NB4 (cell line): Measurements from ENCODE around the gene IKBKE.

ENCODE experiments used
- DNase-seq: peaks from one replicate; pipeline ENCODE4 v3.0.0; 2010; ENCODE audit warnings: low read depth
- H3K4me3 ChIP-seq: one replicate; pipeline ENCODE4 v1.5.1; 2011; ENCODE audit warnings: mild to moderate bottlenecking, low read depth, low read length, moderate library complexity
- MYC ChIP-seq: IDR thresholded peaks from 2 replicates; pipeline ENCODE4 v1.6.1; 2011; ENCODE audit warnings: low read depth, low read length
- POLR2A ChIP-seq: IDR thresholded peaks from 2 replicates; pipeline ENCODE4 v1.6.1; 2011; ENCODE audit warnings: mild to moderate bottlenecking; ENCODE audit not compliant: insufficient read length; ENCODE audit errors: extremely low read depth
- TF ChIP-seq, protein P1 (sequence below): IDR thresholded peaks from one replicate; pipeline ENCODE4 v1.5.1; 2012; ENCODE audit warnings: low read depth, low read length
- TF ChIP-seq, protein P2 (sequence below): IDR thresholded peaks from 2 replicates; pipeline ENCODE4 v1.6.1; 2011; ENCODE audit warnings: low read depth, low read length

Gene IKBKE

DNA sequence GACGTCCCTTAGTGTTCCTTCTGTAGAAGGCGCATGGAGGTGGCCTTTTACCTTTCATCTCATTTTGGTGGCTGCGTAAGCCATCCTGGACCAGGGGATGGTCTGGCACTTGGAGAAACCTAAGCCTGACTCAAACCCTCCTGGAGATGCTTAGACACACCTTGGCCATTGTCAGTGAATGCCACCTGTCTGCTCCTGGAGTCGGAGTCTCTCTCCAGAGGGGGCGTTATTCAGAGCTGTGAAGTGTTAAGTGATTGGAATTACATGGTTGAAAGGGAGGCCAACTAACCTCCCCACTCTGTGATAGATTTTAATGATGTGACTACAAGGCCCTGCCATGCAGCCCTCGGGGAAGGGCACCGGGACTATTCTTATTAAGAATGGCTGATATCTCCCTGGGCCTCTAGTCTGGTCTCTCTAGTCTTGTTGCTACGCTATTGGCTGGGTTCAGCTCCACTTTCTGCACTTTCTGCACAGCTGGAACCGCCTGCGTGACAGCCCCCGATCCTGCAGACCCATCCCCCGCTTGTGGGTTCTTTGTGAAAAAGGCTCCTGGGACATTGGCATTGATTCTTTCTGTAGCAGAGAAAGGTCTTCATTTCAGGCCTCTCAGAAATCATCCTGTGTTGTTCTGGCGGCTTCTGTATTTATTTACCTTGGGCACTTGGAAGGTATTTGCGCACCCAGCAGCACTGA, 41.2 kb downstream of the IKBKE start:
- H3K4me3 ChIP-seq, result no peak overlapping the region
- DNase-seq, result no peak
- TF ChIP-seq MYC (no peak), POLR2A (no peak)
- TF ChIP-seq, protein P1, sequence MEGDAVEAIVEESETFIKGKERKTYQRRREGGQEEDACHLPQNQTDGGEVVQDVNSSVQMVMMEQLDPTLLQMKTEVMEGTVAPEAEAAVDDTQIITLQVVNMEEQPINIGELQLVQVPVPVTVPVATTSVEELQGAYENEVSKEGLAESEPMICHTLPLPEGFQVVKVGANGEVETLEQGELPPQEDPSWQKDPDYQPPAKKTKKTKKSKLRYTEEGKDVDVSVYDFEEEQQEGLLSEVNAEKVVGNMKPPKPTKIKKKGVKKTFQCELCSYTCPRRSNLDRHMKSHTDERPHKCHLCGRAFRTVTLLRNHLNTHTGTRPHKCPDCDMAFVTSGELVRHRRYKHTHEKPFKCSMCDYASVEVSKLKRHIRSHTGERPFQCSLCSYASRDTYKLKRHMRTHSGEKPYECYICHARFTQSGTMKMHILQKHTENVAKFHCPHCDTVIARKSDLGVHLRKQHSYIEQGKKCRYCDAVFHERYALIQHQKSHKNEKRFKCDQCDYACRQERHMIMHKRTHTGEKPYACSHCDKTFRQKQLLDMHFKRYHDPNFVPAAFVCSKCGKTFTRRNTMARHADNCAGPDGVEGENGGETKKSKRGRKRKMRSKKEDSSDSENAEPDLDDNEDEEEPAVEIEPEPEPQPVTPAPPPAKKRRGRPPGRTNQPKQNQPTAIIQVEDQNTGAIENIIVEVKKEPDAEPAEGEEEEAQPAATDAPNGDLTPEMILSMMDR, result no peak
- TF ChIP-seq, protein P2, sequence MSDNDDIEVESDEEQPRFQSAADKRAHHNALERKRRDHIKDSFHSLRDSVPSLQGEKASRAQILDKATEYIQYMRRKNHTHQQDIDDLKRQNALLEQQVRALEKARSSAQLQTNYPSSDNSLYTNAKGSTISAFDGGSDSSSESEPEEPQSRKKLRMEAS, result no peak

DNA sequence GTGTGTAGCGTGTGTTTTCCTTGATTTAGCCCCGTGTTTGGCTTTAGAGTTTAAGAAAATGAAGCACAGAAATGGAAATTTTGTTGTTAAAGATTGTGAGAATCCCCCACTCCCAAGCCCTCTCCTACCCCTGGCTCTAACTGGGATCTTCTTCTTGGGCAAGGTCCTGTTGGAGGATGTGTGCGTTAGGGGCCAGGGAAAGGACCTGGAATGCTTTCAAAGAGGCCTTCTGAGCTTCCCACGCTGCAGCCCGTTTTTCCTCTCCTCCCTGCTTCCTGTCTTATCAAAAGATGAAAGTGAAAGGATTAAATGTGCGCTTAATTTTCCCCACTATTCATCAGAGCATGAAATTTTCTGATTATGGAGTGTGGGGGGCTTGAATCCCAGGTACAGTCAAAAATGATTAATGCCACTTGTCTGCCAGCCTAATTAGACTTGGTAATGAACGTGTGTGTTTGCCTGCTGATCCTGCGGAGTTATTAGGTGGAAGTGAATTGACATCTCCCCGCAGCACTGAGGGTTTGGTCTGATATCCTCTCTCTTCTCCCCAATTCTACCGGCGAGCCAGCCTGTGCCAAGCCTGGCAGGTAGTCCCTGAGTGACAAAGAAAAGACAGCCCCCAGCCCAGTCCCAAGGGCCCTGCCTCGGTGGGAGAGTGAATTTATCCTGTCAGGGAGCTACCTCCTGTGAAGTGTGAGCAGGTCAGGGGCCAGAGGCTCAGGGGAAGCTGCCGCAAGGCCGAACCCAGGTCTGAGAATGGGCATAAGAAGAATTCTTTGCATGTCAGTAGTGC, 42.0 kb downstream of the IKBKE start:
- no peak overlapping the region for H3K4me3 ChIP-seq
- no peak for DNase-seq

DNA sequence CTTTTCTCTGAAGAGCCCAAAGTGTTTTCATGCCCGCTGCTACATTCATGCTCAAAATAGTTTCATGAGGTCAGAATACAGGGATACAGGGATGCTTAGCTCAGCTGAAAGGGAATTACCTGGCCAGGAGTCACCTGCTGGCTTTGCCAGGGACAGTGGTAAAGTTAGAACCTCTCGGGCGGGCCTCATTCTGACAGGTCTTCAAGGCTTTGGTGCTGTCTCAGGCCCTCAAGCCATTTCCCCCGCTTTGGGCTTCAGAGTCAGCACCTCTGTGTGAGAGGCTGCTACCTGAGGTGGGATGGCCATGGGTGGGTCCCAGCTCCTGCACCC, 42.5 kb downstream of the IKBKE start:
- DNase-seq, result no peak
- no peak overlapping the region for H3K4me3 ChIP-seq
- TF ChIP-seq, protein P2, result no peak
- TF ChIP-seq POLR2A (no peak), MYC (no peak)
- TF ChIP-seq, protein P1, result no peak

More for the DNA sequence above, 42.0 kb downstream of the IKBKE start:
- TF ChIP-seq, protein P1, result no peak
- TF ChIP-seq MYC, result no peak
- no peak for TF ChIP-seq POLR2A
- TF ChIP-seq, protein P2, result no peak

DNA sequence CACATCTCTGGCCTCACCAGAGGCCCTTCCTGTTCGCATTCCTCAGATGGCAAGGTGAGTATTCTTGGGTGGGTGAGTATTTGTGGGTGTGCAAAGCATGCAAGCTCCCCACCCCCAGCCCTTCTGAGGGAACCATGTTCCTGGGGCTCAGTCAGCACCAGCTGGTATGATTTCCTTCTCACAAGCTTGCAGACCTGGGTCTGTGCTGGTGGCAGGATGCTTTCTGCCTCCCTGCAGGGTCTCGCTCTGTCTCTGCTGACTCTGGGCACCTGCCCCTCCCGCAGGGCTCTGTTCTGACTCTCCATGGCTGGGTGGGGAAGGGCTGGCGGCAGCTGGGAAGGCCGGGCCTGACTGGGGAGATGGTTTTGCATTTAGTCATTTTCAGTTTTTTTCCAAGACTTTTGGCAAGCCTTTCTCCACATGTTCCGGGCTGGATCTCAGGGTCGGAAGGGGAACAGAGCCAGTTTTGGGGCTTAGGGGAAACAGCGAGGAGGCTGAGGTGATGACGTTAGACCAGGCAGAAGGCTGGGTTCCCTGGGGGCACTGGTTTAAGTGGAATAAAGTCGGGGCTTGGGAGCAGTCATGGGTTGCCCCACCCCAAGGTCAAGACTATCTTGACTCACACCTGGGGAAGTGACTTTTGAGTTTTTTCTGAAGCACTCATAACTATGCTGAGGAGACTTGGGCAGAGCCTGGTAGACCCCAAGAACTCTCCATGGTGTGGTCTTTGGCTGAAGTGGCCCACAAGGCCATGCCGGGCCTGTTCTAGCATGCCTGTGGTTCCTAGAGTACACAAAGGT, 43.2 kb downstream of the IKBKE start:
- no peak for DNase-seq
- TF ChIP-seq, protein P1, result no peak
- TF ChIP-seq, protein P2, result no peak
- TF ChIP-seq POLR2A, result no peak
- H3K4me3 ChIP-seq, result no peak overlapping the region

DNA sequence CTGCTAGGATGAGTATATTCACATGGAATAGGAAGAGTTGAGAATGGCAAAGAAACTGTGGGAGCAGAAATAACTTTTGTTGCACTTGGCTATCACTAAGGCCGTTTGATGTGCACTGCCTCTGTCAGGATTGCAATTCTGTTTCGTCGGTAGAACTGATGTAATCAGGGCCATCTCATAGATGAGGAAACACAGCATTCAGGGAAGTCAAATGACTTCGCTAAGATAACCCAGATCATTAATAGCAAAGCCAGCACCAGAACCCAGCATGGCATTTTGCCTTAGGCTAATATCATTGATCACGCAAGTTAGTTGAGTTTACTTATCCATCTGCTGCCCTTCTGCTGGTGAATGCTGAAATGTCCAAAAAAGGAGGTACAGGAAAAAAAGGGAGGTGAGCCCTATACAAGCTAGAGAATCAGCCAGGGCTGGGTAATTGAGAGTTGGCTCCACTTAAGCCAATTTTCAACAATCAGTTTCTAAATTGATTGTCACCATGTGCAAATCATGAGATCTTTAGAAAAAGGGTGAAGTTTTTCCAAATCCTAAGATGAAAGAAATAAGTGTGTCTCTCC, 44.6 kb downstream of the IKBKE start:
- DNase-seq, result no peak
- no peak overlapping the region for H3K4me3 ChIP-seq
- TF ChIP-seq POLR2A, result no peak
- TF ChIP-seq MYC, result no peak
- TF ChIP-seq, protein P1, result no peak
- TF ChIP-seq, protein P2, result no peak
